T-helper 1 cell treated with Interleukin-12 subunit alpha and Interleukin-12 subunit beta and Interleukin-4 antibody, amounts not matched to agents 30 μg/mL and 1 μg/mL, for 36 hours (primary cell): Measurements from ENCODE around the gene BRINP1.

ENCODE experiments used
- H3K27ac Mint-ChIP-seq: one replicate; pipeline ENCODE4 v1.8.0; 2021; ENCODE audit warnings: mild to moderate bottlenecking, mixed read lengths
- H3K27me3 Mint-ChIP-seq: one replicate; pipeline ENCODE4 v1.8.0; 2021; ENCODE audit warnings: low read depth, mixed read lengths
- H3K36me3 Mint-ChIP-seq: one replicate; pipeline ENCODE4 v1.8.0; 2021; ENCODE audit warnings: low read depth, mixed read lengths
- H3K4me1 Mint-ChIP-seq: one replicate; pipeline ENCODE4 v1.8.0; 2021; ENCODE audit warnings: low read depth, mixed read lengths
- H3K4me3 Mint-ChIP-seq: one replicate; pipeline ENCODE4 v1.8.0; 2021; ENCODE audit warnings: mild to moderate bottlenecking, moderate library complexity, mixed read lengths
- H3K9me3 Mint-ChIP-seq: one replicate; pipeline ENCODE4 v1.8.0; 2021; ENCODE audit warnings: mixed read lengths

BRINP1 gene

DNA sequence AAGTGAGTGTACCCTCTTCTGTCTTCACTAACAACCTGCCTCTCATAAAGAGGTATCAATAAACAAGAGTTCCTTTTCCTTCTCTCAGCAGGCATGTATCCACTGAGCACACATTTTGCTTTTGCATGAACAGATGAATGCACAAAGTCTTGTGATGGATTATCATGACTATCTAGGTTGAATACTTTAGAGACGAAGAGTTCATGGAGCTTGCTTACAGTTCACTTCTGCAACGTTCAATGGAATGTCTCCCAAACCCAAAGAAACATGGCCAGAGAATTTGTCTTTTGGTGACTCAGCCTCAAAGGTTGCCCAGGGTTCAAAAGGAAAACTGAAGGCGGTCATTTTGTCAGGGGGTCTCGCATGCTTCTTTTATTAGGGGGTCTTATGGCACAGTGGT lies 55.4 kb downstream of the BRINP1 start:
- H3K9me3 Mint-ChIP-seq = no peaks in the 10 kb centered on the region
- H3K27ac Mint-ChIP-seq = no peak overlapping the region
- no peaks in the 10 kb centered on the region for H3K4me1 Mint-ChIP-seq
- no peak overlapping the region for H3K4me3 Mint-ChIP-seq
- H3K36me3 Mint-ChIP-seq = no peaks in the 10 kb centered on the region
- H3K27me3 Mint-ChIP-seq = no peaks in the 10 kb centered on the region

DNA sequence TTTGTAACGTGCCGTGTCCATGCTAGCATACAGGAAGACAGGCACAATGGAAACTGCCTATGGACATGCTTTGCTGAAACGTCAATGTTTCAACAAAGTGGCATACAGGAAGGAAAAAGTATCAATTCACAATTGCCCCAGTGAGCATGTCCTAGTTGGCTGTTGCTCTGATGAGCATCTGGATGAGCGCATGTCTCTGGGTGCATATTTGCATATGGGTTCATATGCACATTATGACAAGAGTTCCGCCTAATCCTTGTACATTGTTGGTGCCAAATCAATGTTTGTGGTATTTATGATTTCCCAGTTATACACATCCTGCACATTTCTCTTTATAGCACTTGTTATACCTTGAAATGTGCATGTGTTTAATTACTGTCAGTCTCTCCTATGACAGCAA lies 58.5 kb downstream of the BRINP1 start:
- H3K36me3 Mint-ChIP-seq = no peaks in the 10 kb centered on the region
- no peak overlapping the region for H3K4me3 Mint-ChIP-seq
- no peaks in the 10 kb centered on the region for H3K4me1 Mint-ChIP-seq
- no peaks in the 10 kb centered on the region for H3K9me3 Mint-ChIP-seq
- H3K27ac Mint-ChIP-seq = no peak overlapping the region
- no peaks in the 10 kb centered on the region for H3K27me3 Mint-ChIP-seq

DNA sequence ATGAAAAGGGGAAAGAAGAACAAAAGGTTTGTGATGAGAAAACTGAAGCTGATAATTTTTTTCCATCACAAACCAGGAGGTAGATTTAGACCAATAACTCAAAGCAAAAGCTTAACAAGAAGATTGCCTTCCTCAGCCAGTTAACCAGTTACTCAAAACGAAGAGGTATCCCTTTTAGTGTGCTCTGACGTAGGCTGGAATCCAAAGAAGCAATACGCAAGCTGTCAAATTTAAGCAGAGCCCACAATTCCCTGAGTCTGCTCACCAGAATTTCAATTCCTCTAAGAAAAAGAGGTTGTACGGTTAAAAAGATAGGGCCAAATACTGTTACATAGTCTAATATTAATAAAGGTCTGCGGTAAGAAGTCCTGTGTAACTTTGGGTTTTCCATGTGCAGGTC lies 61.8 kb downstream of the BRINP1 start:
- Mint-ChIP-seq H3K9me3 (no peaks in the 10 kb centered on the region), H3K27ac (no peak overlapping the region), H3K4me3 (no peak overlapping the region), H3K27me3 (no peaks in the 10 kb centered on the region), H3K36me3 (no peaks in the 10 kb centered on the region), H3K4me1 (no peaks in the 10 kb centered on the region)

DNA sequence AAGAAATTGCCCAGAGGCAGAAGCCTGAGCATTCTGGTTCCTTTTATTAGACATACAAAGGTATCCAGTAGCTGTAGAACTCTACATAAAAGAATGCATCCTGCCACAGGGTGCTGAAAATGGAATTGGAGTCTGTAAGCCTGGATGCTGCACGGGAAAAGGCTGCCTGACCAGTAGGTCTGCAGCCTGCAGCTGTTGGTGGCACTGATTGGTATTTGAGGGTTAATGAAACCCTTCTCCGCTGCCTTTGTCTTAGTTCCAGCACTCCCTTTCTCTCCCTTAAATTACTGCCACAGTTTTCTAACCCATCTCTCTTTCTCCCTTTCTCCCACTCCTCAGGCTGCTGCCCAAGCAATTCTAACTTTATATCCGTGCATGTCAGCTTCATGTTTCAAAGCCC lies 64.7 kb downstream of the BRINP1 start:
- no peak overlapping the region for H3K27ac Mint-ChIP-seq
- H3K9me3 Mint-ChIP-seq = peaks cover 3% of the 10 kb centered on the region
- no peak overlapping the region for H3K4me3 Mint-ChIP-seq
- H3K36me3 Mint-ChIP-seq = no peaks in the 10 kb centered on the region
- H3K27me3 Mint-ChIP-seq = no peaks in the 10 kb centered on the region
- no peaks in the 10 kb centered on the region for H3K4me1 Mint-ChIP-seq

DNA sequence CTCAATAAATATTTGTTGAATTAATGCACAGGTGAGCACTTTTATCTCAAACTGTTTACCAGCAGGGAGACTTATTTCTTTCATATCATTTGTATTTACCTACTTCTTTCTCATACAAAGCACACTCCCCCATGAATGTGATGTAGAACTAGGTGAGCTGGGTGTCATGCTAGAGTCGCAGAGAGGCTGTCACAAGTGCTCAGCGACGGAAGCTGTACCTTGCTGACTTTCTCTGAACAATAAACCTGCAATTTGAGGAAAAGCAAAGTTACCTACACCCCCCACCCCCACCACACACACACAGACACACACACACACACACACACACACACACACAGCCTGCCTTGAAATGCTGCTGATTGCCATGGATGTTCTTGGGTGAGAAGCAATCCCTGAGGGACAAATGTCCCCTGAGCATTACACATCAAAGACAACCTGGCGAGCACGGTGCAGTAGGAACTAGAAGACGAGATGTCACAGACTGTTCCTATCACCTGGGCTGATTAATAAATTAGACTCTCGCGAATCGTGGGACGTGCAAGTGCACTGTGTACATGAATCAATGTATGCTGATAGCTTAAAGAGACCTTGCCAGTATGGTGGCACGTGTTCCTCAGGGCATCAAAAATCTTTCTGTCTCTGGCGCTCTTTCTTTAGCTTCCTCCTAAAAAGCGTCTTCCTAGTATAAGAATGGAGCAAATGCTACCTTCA lies 66.1 kb downstream of the BRINP1 start:
- Mint-ChIP-seq H3K9me3 (peaks cover 3% of the 10 kb centered on the region), H3K4me1 (no peaks in the 10 kb centered on the region)

DNA sequence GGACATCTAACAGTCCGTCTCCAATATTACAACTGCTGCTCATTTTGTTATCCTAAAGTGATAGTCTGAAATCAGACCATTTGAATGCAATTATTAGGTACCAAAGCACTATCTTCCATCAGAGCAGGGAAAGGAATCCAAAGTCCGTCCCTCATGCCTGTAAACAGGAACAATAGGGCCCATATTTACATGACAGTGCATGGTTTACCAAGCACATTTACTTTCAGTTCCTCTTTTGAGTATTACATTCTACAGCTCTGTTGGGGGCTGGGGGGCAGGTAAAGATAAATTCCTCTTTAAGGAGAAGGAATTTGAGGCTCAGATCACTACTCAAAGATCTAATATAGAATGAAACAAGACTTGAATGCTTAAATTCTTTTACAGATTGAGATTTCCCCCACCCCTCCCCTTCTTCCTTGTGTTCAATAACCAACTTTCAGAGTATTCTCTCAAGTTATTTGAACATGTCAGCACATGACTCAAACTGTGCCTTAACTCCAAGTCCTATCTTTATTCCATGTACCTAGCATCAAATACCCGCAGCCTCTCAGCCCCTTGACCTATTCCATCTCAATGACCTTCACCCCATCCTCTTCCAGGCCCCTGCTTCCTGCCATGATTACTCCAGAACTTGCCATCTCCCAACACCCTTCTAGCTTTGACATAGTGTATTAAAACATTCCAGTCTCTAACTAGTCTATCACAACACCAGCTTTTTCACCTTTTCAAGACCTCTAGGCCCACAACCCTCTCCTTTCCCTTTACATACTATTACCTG lies 71.0 kb downstream of the BRINP1 start:
- Mint-ChIP-seq H3K27me3 (no peaks in the 10 kb centered on the region), H3K4me3 (no peak overlapping the region), H3K9me3 (peaks cover 3% of the 10 kb centered on the region), H3K36me3 (no peaks in the 10 kb centered on the region), H3K27ac (no peak overlapping the region), H3K4me1 (no peaks in the 10 kb centered on the region)

More for the DNA sequence above, 66.1 kb downstream of the BRINP1 start:
- Mint-ChIP-seq H3K4me3 (no peak overlapping the region), H3K27me3 (no peaks in the 10 kb centered on the region), H3K27ac (no peak overlapping the region), H3K36me3 (no peaks in the 10 kb centered on the region)

DNA sequence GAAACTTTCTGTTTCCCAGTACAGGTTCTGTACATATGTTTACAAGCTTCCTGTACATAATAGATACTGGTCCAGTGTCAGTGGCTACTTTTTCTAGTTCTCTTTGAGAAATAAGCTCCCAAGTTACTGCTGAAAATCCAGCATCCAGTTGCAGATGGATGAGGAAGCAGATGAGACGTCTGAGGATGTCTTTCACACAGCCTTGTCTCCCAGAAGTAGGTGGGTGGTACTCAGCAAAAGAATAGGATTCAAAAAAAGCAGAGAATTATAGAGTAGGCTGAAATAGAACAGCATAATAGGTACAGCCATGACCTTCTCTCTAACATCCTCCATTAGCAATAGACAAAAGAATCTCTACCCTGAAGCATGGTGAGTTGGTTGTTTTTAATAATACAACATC lies 77.7 kb downstream of the BRINP1 start:
- H3K27ac Mint-ChIP-seq = no peak overlapping the region
- no peak overlapping the region for H3K4me3 Mint-ChIP-seq
- H3K27me3 Mint-ChIP-seq = no peaks in the 10 kb centered on the region
- H3K4me1 Mint-ChIP-seq = no peaks in the 10 kb centered on the region
- H3K36me3 Mint-ChIP-seq = no peaks in the 10 kb centered on the region
- no peaks in the 10 kb centered on the region for H3K9me3 Mint-ChIP-seq

DNA sequence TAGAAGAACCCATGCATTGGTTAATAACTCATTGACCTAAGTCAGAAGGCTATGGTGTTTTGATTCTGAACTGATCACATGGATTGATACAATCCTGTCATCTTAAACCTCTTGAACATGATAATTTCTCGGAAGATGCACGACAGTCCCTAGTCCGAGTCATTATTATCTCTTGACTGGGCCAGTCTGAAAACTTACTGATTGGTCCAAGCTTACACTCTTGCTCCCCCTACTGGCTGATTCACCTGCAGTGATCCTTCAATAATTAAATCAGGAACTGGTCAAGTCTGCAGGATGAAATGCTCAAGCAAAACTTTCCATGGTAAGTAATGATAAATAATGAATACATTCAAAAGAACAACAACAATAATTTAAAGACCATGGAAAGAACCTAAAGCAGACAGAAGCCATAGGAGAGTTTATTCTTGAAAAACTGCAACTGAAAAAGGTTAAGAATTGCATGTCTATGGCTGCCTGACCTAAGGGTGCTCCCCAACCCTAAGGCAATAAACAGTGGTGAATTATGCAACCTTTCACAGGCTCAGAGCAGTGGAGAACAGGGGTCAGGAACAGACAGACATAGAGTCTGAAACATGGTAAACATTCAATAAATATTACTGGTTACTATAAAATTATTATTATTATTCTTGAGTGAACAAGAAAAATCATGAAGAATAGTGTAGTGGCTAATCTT lies 79.3 kb downstream of the BRINP1 start:
- H3K27me3 Mint-ChIP-seq = no peaks in the 10 kb centered on the region
- H3K4me3 Mint-ChIP-seq = no peak overlapping the region
- no peak overlapping the region for H3K27ac Mint-ChIP-seq
- H3K4me1 Mint-ChIP-seq = no peaks in the 10 kb centered on the region
- no peaks in the 10 kb centered on the region for H3K36me3 Mint-ChIP-seq
- no peaks in the 10 kb centered on the region for H3K9me3 Mint-ChIP-seq

DNA sequence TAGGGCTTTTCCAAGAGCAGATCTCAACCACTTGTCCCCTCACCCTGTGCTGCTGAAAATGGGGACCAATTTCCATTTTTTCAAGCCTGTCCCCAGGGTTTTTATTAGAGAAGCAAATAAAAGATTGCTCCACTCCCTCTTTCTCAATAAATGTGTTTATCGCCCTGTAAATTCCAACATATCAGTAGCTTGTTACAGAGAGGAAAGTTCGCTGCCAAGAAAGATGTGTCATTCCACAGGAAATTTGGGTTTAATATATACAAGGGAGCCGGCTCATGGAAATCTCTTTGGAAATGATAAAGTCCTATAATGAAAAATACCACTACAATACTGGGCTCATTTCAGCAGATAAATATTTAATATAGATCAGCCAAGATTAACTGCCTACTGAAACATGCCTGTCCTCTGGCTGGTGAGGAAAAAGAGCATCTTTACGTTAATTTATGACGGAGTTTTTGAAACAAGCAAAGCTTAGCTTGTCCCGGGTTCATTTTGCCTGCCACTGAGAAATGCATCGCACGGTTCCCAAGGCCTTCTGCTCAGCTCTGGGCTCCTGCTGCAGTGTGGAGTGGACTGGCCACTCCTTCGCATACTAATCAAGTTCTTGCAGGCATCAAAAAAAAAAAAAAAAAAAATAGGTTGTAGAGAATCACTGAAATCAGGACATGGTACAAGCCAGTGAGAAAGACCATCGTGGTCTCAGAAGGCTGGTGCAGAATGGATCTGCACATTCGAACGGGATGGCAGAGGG lies 84.5 kb downstream of the BRINP1 start:
- Mint-ChIP-seq H3K36me3 (no peaks in the 10 kb centered on the region), H3K9me3 (no peaks in the 10 kb centered on the region), H3K4me3 (no peak overlapping the region)

DNA sequence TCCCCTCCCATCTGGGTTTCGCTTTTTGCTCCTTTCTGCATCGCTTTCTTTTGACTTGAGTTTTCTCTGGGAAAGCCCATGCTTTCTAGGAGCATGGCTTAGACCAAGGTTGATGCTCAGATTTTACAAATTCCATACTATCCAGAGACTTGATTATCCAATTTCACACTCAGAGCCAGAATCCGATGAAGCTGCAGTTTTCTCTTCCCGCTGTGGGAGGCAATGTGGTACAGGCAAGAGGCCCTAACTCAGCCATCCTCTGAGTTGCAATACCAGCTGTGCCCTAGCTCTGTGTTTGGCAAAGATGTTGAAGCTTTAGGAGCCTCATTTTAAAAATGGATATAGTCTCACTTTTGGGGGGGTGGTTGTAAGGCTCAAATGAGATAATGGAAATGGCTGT lies 85.1 kb downstream of the BRINP1 start:
- H3K9me3 Mint-ChIP-seq = no peaks in the 10 kb centered on the region
- no peaks in the 10 kb centered on the region for H3K27me3 Mint-ChIP-seq
- H3K4me1 Mint-ChIP-seq = no peaks in the 10 kb centered on the region
- H3K36me3 Mint-ChIP-seq = no peaks in the 10 kb centered on the region
- no peak overlapping the region for H3K27ac Mint-ChIP-seq
- no peak overlapping the region for H3K4me3 Mint-ChIP-seq

More for the DNA sequence above, 84.5 kb downstream of the BRINP1 start:
- Mint-ChIP-seq H3K27me3 (no peaks in the 10 kb centered on the region), H3K27ac (no peak overlapping the region), H3K4me1 (no peaks in the 10 kb centered on the region)

DNA sequence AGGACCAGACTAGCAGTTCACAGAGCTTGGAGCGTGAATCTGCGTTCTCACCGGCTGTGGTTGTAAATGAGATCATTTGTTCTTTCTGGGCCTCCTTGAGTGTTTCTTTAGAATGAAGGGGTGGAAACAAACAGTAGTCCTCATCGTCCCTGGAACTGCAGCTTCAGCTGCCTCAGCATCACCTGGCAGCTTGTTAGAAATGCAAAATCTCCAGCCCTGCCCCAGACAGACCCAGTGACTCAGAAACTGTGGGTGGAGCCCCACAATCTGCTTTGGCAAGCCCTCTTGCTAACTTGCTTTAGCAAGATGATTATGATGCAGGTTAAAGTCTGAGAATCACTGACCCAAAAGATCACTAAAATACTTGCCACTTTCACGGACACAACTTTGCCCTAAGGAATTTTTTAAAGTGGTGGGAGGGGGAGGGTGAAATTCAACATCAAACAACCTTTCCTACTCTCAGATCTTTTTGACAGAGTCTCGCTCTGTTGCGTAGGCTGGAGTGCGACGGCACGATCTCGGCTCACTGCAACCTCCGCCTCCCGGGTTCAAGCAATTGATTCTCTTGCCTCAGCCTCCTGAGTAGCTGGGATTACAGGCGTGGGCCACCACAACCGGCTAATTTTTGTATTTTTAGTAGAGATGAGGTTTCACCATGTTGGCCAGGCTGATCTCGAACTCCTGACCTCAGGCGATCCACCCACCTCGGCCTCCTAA lies 86.0 kb downstream of the BRINP1 start:
- H3K4me1 Mint-ChIP-seq = no peaks in the 10 kb centered on the region
- H3K4me3 Mint-ChIP-seq = no peak overlapping the region
- no peaks in the 10 kb centered on the region for H3K27me3 Mint-ChIP-seq
- no peaks in the 10 kb centered on the region for H3K9me3 Mint-ChIP-seq
- no peak overlapping the region for H3K27ac Mint-ChIP-seq
- no peaks in the 10 kb centered on the region for H3K36me3 Mint-ChIP-seq

DNA sequence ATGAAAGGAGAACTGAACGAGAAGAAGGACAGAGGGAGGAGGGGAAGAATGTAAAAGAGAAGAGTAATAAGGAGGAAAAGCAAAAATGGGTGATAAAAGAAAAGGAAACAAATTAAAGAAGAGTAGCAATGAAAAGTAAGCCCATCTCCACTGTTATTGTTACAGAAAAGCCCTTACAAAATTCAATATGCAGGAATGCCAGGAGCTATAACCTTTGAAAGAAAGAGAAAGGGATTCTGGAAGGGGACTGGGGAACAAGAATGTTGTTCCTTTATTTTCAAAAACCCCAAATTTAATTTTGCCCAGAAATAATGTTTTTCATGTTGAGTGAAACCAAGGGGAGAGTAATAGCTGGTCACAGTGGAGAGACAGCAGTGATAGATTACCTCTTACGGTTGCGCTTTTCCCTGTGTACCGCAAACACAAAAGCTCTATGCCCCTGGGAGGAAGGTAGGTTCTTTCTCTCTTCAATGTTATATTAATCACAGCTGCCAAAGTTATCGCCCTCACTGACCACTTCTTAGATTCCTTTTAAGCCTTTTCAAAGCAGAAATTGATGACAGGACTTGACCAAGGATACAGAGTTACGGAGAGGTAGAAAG lies 86.7 kb downstream of the BRINP1 start:
- Mint-ChIP-seq H3K27me3 (no peaks in the 10 kb centered on the region), H3K4me3 (no peak overlapping the region), H3K9me3 (no peaks in the 10 kb centered on the region), H3K27ac (no peak overlapping the region), H3K4me1 (no peaks in the 10 kb centered on the region), H3K36me3 (no peaks in the 10 kb centered on the region)

DNA sequence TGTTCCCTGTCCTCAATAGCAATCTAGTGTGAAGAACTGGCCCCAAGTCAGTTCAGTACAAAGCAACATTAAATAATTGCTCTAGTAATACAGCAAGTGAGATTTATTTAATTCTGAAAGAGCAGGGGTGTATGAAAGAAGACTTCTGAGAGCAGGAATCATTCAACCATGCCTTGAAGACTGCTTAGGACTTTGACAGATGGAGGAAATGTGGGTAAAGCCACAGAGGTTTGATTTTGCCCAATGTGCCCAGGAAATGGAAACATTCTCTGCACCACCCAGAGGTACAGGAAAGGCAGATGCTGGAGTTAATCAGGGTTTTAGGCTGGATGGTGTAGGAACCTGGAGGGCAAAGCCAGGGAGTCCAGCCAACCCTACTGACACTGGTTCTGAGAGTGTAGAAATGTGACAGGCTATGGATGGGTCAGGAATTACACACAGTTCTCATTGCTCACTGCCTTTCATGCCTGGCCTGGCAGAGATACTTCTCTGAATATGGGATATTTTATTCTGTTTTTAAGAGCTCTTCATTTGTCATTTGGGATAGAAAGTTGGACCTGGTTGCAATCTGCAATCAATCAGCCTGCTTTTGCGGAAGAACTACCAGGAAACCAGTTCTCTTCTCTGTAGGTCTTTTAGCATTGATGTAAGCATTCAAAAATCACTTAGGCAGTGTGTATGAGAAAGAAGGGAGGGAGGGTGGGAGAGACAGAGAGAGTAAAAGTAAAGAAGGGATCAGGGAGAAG lies 88.3 kb downstream of the BRINP1 start:
- no peaks in the 10 kb centered on the region for H3K36me3 Mint-ChIP-seq
- H3K27ac Mint-ChIP-seq = no peak overlapping the region
- H3K27me3 Mint-ChIP-seq = no peaks in the 10 kb centered on the region
- H3K9me3 Mint-ChIP-seq = no peaks in the 10 kb centered on the region
- no peaks in the 10 kb centered on the region for H3K4me1 Mint-ChIP-seq
- H3K4me3 Mint-ChIP-seq = no peak overlapping the region
